ENCODE results near the gene RNF167. TPM values are rescaled to one million over a fixed set of nuclear protein-coding genes. Genes with fewer than 3 reads are reported as not detected.

RNF167 gene
- polyA plus RNA-seq, 1 donor (not counting 4 experiments of a cell fraction or from before 2014, with no cell fraction given) = 101 TPM

- no peaks in the 10 kb centered on the region for H3K9me3 ChIP-seq (ENCODE audit: control insufficient read depth, low read depth, low read length)
- H3K4me2 ChIP-seq (ENCODE audit: control insufficient read depth, extremely low read depth, insufficient read depth, low read depth, low read length) = peak overlapping the region; percentile 93
- H3K9me1 ChIP-seq (ENCODE audit: control insufficient read depth, extremely low read depth, insufficient read depth, low read length) = no peaks in the 10 kb centered on the region
- H4K20me1 ChIP-seq (ENCODE audit: control insufficient read depth, extremely low read depth, insufficient read depth, low read length) = peaks cover 2% of the 10 kb centered on the region
- H3K36me3 ChIP-seq (ENCODE audit: control insufficient read depth in 2 of 2, extremely low read depth in 1 of 2, insufficient read depth in 2 of 2, low read length in 2 of 2) = no peaks in the 10 kb centered on the region
- dilution Hi-C loops (cut with MboI; ENCODE audit: extremely low pct_ligation_motif_present, low sequenced_read_pairs) = no loop called here
- peak overlapping the region; percentile 97 for H3K27ac ChIP-seq (ENCODE audit: control insufficient read depth, insufficient read depth, low read length)
- TF ChIP-seq CTCF (optimal IDR thresholded peaks at IDR 0.05 in 1 of 3, IDR thresholded peaks at IDR 0.05 in 1 of 3, conservative IDR thresholded peaks at IDR 0.05 in 1 of 3; ENCODE audit: extremely low read depth in 1 of 3, insufficient read depth in 2 of 3, low read length in 3 of 3) = no peak
- no peak for TF ChIP-seq EZH2 (IDR thresholded peaks at IDR 0.05; ENCODE audit: low read length)
- peak overlapping the region in 1 of 3 experiments; percentile 4 for H3K4me3 ChIP-seq (ENCODE audit: control insufficient read depth in 2 of 3, extremely low read depth in 1 of 3, insufficient read depth in 2 of 3, low read depth in 1 of 3, low read length in 3 of 3)
- H3K9ac ChIP-seq (ENCODE audit: control insufficient read depth, extremely low read depth, insufficient read depth, low read length) = peak overlapping the region; percentile 83
- FAIRE-seq (peak; percentile 85), DNase-seq (ENCODE audit: low read depth, low spot score) (peak; percentile 58)
- H3K4me1 ChIP-seq (ENCODE audit: control insufficient read depth, extremely low read depth, insufficient read depth, low read length) = peaks cover 26% of the 10 kb centered on the region
- H3K79me2 ChIP-seq (ENCODE audit: control insufficient read depth, insufficient read depth, low read length) = no peaks in the 10 kb centered on the region
- peak overlapping the region; percentile 78 for H2AFZ ChIP-seq (ENCODE audit: control insufficient read depth, low read length)
- H3K27me3 ChIP-seq (ENCODE audit: control insufficient read depth, extremely low read depth, insufficient read depth, low read length) = no peaks in the 10 kb centered on the region
These were observed 31.8 kb upstream of the RNF167 start for GRCh38 chr17:4908301-4908700.

GRCh38 chr17:4908711-4909496 lies 31.2 kb upstream of the RNF167 start:
- H3K27ac ChIP-seq (ENCODE audit: control insufficient read depth, insufficient read depth, low read length) = peak overlapping the region; percentile 97
- no peaks in the 10 kb centered on the region for H4K20me1 ChIP-seq (ENCODE audit: control insufficient read depth, extremely low read depth, insufficient read depth, low read length)
- peak overlapping the region; percentile 93 for H3K4me2 ChIP-seq (ENCODE audit: control insufficient read depth, extremely low read depth, insufficient read depth, low read depth, low read length)
- H3K9ac ChIP-seq (ENCODE audit: control insufficient read depth, extremely low read depth, insufficient read depth, low read length) = peak overlapping the region; percentile 83
- FAIRE-seq (peak; percentile 55), DNase-seq (ENCODE audit: low read depth, low spot score) (peak; percentile 85)
- no peaks in the 10 kb centered on the region for H3K9me3 ChIP-seq (ENCODE audit: control insufficient read depth, low read depth, low read length)
- H3K9me1 ChIP-seq (ENCODE audit: control insufficient read depth, extremely low read depth, insufficient read depth, low read length) = no peaks in the 10 kb centered on the region
- dilution Hi-C loops (cut with MboI; ENCODE audit: extremely low pct_ligation_motif_present, low sequenced_read_pairs) = no loop called here
- no peaks in the 10 kb centered on the region for H3K79me2 ChIP-seq (ENCODE audit: control insufficient read depth, insufficient read depth, low read length)
- peak overlapping the region; percentile 78 for H2AFZ ChIP-seq (ENCODE audit: control insufficient read depth, low read length)
- no peaks in the 10 kb centered on the region for H3K36me3 ChIP-seq (ENCODE audit: control insufficient read depth in 2 of 2, extremely low read depth in 1 of 2, insufficient read depth in 2 of 2, low read length in 2 of 2)
- H3K4me1 ChIP-seq (ENCODE audit: control insufficient read depth, extremely low read depth, insufficient read depth, low read length) = peaks cover 22% of the 10 kb centered on the region
- TF ChIP-seq EZH2 (IDR thresholded peaks at IDR 0.05; ENCODE audit: low read length) (no peak), CTCF (optimal IDR thresholded peaks at IDR 0.05 in 1 of 3, IDR thresholded peaks at IDR 0.05 in 1 of 3, conservative IDR thresholded peaks at IDR 0.05 in 1 of 3; ENCODE audit: extremely low read depth in 1 of 3, insufficient read depth in 2 of 3, low read length in 3 of 3) (peak; percentile 75 to 82 (median 75))
- no peaks in the 10 kb centered on the region for H3K27me3 ChIP-seq (ENCODE audit: control insufficient read depth, extremely low read depth, insufficient read depth, low read length)
- H3K4me3 ChIP-seq (ENCODE audit: control insufficient read depth in 2 of 3, extremely low read depth in 1 of 3, insufficient read depth in 2 of 3, low read depth in 1 of 3, low read length in 3 of 3) = peak overlapping the region in 1 of 3 experiments; percentile 61

All from keratinocyte (primary cell).